Left hindlimb (tissue), 1 donor: ENCODE measurements around the gene PDCD2L.

Source experiments
- DNase-seq: peaks from one replicate; pipeline ENCODE4 v3.0.0-alpha.2; 2018

PDCD2L gene

DNA sequence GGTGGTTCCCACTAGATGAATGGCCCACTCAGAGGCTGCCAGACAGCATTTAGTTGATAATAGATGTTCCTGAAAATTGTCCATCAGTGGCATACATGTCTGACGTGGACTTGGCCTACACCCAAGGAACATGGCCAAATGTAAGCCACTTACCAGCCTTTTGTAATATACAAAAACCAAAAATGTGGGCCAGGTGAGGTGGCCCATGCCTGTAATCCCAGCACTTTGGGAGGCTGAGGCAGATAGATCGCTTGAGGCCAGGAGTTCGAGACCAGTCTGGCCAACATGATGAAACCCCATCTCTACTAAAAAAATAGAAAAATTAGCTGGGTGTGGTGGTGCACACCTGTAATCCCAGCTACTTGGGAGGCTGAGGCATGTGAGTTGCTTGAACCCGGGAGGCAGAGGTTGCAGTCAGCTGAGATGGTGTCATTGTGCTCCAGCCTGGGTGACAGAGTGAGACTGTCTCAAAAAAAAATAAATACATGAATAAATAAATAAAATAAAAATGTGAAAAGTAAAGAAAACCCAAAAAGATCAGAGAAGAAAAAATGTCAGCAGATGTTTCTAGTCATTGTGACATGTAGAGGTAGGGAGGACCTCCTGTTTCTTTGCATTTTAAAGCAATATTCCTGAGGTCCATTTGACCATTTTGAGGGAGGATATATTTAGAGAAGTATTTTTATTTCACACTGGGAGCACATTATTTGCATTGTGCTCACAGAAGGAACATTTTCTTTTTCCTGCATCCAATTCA lies 70.2 kb downstream of the PDCD2L start:
- DNase-seq, result no peak

DNA sequence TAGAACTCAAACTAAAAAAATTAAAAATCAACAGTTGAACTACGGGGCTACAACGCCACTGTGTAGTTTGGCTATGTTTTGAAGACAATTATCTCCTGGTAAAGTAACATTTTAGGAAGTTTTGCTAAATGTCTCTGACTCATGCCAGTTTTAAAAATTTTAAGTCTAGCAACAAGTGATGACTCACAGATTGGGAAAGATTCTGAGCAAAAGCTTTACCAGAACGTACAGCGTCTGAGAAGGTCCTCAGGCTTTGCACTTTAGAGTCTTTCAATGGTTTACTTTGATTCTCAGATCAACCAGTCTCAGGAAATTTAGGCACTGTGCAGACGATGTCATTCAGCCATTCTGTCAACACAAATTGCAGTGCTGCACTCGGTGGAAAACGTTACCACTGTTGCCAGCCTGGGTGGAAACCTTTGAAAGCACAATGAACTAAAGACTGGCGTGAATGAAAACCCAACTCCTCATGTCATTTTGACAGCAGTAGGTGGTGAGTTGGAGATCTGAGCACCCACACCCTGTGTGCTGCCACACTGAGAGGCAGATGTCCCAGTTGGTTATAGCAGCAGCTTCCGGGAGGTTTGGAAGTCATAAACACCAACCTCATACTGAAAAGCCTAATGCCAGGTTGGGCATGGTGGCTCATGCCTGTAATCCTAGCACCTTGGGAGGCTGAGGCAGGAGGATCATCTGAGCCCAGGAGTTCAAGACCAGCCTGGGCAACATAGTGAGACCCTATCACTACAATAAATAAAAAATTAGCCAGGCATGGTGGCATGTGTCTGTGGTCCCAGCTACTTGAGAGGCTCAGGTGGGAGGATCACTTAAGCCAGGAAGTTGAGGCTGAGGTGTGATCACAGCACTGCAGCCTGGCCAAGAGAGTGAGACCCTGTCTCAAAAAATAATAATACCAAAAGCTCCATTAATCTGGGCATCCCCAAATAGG lies 71.1 kb downstream of the PDCD2L start:
- no peak for DNase-seq
